HuH-7 (cell line): ENCODE measurements around the gene MTARC1.

Experiments
- DNase-seq: peaks from one replicate; pipeline ENCODE4 v3.0.0; 2011; ENCODE audit warnings: low spot score

MTARC1 gene

GRCh38 chr1:220770245-220770913 is 16.3 kb upstream of the MTARC1 start:
- DNase-seq = no peak

GRCh38 chr1:220772846-220773245 is 13.9 kb upstream of the MTARC1 start:
- no peak for DNase-seq

- DNase-seq = peak; percentile 48
Observed at GRCh38 chr1:220775240-220775853, 11.4 kb upstream of the MTARC1 start.

GRCh38 chr1:220776254-220776653 is 10.5 kb upstream of the MTARC1 start:
- DNase-seq = no peak

GRCh38 chr1:220776720-220777326 is 9.9 kb upstream of the MTARC1 start:
- DNase-seq = peak; percentile 85

GRCh38 chr1:220783453-220783852 is 3.3 kb upstream of the MTARC1 start:
- DNase-seq = no peak

GRCh38 chr1:220784751-220785150 is 2.0 kb upstream of the MTARC1 start:
- no peak for DNase-seq

GRCh38 chr1:220785166-220786056 is 1.3 kb upstream of the MTARC1 start:
- DNase-seq = no peak

GRCh38 chr1:220786057-220786336 is 716 bp upstream of the MTARC1 start:
- peak; percentile 64 for DNase-seq

GRCh38 chr1:220787069-220787619 is 431 bp downstream of the MTARC1 start:
- DNase-seq = peak; percentile 85

GRCh38 chr1:220788900-220789299 is 2.2 kb downstream of the MTARC1 start:
- no peak for DNase-seq

GRCh38 chr1:220789532-220790147 is 2.9 kb downstream of the MTARC1 start:
- DNase-seq = no peak

GRCh38 chr1:220791285-220791684 is 4.6 kb downstream of the MTARC1 start:
- DNase-seq = no peak

GRCh38 chr1:220791956-220792355 is 5.2 kb downstream of the MTARC1 start:
- DNase-seq = no peak

- no peak for DNase-seq
Observed at GRCh38 chr1:220796530-220796929, 9.8 kb downstream of the MTARC1 start.

GRCh38 chr1:220797044-220797443 is 10.3 kb downstream of the MTARC1 start:
- DNase-seq = no peak

- DNase-seq = no peak
Observed at GRCh38 chr1:220797553-220797952, 10.8 kb downstream of the MTARC1 start.

GRCh38 chr1:220798338-220798737 is 11.6 kb downstream of the MTARC1 start:
- no peak for DNase-seq

GRCh38 chr1:220800262-220800661 is 13.5 kb downstream of the MTARC1 start:
- no peak for DNase-seq

GRCh38 chr1:220803401-220804201 is 16.9 kb downstream of the MTARC1 start:
- DNase-seq = peak; percentile 42

- no peak for DNase-seq
Observed at GRCh38 chr1:220804202-220804586, 17.5 kb downstream of the MTARC1 start.
